ENCODE data around the gene NRG2. TPM values are rescaled to one million over a fixed set of nuclear protein-coding genes. Genes with fewer than 3 reads are reported as not detected.

Gene NRG2
- total RNA-seq, 1 donor from 2014 or later: 0.20 TPM

DNA sequence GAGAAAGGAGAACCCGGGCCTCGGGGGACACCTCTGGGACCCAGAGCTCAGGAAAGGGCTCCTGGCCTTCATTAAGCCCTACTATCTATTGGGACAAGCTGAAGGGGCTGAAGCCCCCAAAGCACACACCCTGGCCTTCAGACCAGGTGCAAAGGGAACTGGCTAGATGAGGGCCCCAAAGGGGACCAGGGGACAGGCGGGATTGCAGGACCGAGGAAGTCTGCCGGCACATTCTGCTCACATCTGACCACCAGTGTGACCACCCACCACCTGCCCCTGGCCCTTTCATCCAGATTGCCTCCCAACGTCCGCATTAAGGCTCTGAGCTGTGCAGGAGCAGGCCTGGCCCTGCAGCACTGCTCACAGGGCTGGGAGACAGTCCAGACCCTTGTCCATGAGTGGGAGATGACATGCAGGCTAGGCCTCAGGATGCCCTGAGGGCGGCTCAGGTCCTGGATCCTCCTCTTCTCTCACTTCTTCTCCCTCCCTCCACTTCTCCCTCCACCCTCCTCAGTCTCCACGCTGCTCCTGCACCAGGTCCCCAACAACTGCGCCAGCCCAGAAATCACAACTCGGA, 228.3 kb downstream of the NRG2 start:
- no peak for DNase-seq (ENCODE audit: low read depth in 2 of 2)

DNA sequence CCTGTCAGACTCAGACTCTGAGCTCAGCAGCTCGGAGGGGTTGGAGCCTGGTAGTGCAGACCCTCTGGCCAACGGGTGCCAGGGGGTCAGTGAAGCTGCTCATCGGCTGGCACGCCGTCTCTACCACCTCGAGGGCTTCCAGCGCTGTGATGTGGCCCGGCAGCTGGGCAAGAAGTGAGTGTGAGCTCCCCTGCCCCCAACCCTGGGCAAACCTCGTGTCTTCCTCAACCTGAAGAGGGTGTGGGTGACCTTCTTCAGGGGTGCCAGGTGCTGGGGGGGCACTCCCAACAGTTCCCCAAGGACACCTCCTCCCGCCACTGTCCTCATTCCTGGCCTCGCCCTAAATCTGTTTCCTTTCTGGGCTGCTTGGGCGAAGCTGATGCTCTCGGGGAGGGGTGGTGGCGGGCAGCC, 228.9 kb downstream of the NRG2 start:
- DNase-seq (ENCODE audit: low read depth in 2 of 2): no peak

GRCh38 chr5:139812836-139813805, 230.0 kb downstream of the NRG2 start:
- no peak for DNase-seq (ENCODE audit: low read depth in 2 of 2)

DNA sequence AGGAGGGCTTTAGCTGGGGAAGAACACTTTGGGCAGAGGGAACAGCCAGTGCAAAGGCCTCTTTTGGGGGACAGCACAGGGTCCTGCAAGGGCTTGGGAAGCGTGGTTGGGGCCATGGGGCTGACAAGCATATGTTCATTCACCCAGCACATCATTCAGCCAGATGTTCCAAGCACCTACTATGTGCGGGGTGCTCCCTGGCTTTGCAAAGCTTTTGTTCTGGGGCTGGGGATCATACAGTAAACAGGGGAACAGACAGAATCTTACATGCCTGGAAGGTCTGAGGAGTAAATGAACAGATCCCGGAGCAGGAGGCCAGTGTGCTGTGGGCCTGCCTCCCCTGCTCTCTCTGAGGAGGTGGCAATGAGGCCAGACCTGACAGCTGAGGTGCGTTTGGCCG, 230.8 kb downstream of the NRG2 start:
- DNase-seq (ENCODE audit: low read depth in 2 of 2): no peak

- no peak for DNase-seq (ENCODE audit: low read depth in 2 of 2)
Observed at GRCh38 chr5:139811274-139811607, 231.9 kb downstream of the NRG2 start.

DNA sequence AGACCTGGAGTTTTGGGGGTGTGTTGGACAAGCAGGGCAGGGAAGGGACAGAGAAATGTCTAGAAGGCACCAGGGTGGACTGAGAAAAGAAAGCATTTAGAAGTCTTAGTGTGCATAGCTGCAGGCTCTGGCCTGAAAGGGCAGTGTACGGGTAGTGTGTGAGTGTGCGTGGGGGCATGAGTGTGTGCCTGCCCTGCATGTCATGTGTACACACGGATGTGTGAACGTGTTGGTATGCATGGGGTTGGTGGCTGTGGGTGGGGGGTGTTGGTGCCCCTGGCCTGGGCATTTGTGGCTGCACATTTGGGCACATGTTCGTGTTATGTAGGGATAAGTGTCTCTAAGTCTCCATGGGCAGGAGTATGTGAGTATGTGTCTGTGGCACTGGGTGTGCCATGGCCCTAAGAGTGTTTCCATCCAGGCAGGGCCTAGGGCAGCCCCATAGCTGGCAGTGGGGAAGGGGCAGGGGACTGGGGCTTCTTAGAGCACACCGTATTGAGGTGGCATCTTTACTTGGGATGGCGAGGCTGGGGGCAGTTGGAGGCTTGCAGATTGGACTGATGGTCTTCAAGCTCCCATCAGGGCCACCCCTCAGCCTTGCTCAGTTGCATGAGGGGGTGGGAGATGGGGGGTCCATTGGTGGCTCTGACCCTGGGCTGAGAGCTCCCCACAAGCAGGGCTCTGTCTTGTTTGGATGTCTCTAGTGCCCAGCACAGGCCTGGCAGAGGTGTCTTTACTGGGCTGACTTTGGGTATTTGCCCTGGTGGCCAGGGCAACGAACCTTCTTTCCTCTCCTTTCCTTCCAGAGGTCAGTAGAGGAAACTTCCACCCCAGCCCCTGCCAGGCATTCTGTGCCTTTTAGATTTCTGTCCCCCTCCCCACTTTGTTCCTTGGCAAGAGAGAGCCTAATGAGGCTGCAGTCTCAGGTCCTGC, 232.5 kb downstream of the NRG2 start:
- no peak for DNase-seq (ENCODE audit: low read depth in 2 of 2)

- no peak for DNase-seq (ENCODE audit: low read depth in 2 of 2)
Observed at GRCh38 chr5:139809331-139809810, 233.7 kb downstream of the NRG2 start.

DNA sequence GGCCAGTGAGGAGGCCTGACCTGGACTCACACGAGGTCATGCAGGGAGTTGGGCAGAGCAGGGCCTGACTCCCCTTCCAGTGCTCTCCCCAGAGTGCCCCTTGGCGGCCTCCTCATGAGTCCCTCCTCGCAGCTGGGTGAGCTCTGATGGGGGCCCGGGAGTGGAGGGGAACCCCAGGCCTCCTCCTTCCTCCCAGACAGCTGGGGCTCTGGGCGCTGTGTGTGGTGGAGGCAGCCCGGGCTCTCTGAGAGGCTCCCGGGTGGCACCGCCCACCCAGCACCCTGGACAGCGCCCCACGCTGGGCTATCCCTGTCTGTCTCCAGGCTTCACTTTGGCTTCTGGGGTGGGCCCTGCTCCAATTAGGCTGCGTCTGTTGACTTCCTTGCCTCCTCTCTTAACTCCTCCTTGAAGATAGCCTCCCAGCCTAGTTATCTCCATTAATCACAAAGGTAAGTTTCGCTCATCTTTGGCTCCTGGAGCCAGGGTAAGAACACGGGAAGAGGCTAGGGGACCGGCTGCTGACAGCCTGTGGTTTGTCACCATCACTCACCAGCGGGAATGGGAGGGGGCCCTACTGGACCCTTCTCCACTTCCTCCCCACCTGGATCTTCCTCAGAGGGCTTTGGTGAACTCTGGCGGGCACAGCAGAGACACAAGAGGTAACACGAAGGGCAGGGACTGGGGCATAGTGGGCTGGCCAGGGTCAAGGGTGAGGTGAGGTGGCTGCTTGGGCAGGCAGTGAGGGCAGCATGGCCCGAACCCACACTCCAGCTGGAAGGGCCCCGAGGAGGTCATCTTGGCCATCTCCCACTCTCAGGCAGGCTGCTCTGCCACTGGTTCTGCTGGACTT, 234.4 kb downstream of the NRG2 start:
- DNase-seq (ENCODE audit: low read depth in 2 of 2): peak; percentile 51

- no peak for DNase-seq (ENCODE audit: low read depth in 2 of 2)
Observed at GRCh38 chr5:139807647-139808030, 235.5 kb downstream of the NRG2 start.

- DNase-seq (ENCODE audit: low read depth in 2 of 2): no peak
Observed at GRCh38 chr5:139806726-139807646, 236.1 kb downstream of the NRG2 start.

GRCh38 chr5:139806111-139806510, 237.0 kb downstream of the NRG2 start:
- no peak for DNase-seq (ENCODE audit: low read depth in 2 of 2)

DNA sequence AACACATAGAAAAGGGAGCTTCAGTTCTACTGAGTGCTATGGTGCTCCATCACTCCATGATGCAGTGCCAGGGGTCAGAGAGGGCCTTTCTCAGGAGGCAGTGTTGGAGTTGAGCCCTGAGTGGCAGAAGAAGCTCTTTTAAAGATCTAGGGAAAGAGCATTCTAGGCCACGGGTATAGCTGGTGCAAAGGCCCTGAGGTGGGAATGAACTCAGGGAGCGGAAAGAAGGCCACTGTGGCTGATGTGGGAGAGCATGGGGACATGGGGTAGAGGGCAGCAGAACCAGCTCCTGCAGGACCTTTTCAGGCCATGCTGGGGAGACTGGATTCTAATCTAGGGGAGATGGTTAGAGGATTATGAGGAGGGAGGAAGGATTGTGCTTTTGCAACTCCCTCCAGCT, 237.6 kb downstream of the NRG2 start:
- no peak for DNase-seq (ENCODE audit: low read depth in 2 of 2)

- no peak for DNase-seq (ENCODE audit: low read depth in 2 of 2)
Observed at GRCh38 chr5:139804800-139805397, 238.2 kb downstream of the NRG2 start.

DNA sequence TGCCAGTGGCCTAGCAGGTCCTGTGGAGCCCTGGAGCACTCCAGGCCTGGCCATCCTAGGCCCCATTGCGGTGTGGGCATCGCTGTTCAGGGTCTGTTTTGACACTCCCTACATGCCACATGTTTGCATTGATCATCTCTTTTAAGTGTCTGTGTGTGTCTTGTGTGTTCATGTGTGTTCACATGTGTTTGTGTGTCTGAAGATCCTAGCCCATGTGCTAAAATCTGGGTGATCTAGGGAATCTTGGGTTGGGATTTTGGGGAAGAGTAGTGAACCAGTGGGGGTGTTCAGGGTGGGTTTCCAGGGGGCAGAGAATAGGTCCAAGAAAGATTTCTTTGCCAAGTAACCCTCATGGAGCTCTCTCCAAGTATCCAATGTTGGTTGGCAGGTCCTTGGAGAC, 239.1 kb downstream of the NRG2 start:
- DNase-seq (ENCODE audit: low read depth in 2 of 2): no peak

- no peak for DNase-seq (ENCODE audit: low read depth in 2 of 2)
Observed at GRCh38 chr5:139799359-139799758, 243.7 kb downstream of the NRG2 start.

DNA sequence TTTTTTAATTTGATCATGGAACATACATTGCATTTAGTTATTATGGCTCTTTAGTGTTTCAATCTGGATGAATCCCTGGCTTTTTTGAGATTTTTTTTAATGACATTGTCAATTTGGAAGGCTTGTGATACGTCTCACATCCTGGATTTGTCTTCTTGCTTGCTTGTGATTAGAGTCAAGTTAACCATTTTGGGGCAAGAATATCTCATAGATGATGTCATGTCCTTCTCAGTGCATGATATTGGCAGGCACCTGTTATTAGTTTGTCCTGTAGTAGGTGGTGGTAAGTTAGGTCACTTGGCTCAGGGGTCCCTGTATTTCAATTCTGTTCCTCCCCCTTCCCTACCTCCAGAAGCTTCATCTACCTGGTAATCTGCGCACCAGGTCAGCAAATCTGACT, 244.2 kb downstream of the NRG2 start:
- DNase-seq (ENCODE audit: low read depth in 2 of 2): no peak

DNA sequence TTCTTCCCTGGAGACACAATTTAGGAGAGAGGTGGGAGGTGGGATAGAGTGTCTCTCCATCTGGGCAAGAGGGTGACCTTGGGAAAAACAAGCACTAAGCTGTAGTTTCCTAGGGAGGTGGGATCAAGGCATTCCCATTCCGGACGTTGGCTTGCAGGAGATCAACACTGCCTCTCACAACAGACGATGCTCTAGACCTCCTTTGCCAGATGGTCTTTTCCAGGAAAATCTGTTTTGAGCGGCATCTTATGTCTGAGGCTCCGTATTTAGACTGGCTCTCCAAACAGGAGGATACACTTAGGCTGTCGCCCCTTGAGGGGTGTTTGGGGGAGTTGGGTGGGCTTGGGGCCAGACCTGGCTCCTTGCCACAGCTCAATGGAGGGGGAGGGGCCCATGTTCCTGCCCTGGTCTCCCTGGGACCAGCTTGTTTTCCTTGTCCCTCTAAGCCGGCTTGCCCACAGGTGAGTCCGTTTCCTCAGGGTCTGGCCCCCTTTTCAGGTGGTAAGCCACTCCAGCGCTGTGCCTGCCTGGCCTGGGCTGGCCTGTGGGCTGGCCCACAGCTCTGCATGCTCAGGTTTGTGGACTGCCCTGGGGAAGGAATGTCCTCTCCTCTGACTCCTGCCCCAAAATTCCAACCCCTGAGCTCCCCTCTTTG, 245.1 kb downstream of the NRG2 start:
- DNase-seq (ENCODE audit: low read depth in 2 of 2): no peak

- no peak for DNase-seq (ENCODE audit: low read depth in 2 of 2)
Observed at GRCh38 chr5:139797335-139797734, 245.8 kb downstream of the NRG2 start.

Data from lung microvascular endothelial cell (primary cell).